ENCODE results near the gene ALDH1A3.

DNA sequence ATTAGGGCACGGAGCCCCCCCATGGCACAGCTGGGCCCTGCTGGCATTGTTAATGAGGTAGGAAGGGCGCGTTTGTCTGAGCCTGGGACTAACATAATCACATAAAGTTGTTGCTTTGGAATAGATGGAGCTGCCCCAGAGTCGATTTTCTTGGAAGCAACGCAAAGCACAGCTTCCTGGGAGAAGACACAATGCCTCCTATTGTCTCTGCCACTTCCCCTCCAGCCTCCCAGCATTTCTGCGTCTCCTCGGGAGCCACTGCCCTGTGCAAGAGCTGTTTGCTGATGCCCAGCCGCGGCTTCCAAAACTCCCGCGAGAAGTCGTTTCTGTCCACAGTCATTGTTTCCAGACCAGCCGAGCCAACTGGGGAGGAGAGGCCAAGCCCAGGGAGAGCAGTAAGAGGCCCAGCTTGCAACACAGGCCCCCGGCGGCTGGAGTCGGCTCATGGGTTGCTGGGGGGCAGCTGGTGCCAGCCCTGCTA is 18.1 kb upstream of the ALDH1A3 start:
- TF ChIP-seq POLR2A (IDR thresholded peaks at IDR 0.05), result no peak
- TF ChIP-seq, protein P1, sequence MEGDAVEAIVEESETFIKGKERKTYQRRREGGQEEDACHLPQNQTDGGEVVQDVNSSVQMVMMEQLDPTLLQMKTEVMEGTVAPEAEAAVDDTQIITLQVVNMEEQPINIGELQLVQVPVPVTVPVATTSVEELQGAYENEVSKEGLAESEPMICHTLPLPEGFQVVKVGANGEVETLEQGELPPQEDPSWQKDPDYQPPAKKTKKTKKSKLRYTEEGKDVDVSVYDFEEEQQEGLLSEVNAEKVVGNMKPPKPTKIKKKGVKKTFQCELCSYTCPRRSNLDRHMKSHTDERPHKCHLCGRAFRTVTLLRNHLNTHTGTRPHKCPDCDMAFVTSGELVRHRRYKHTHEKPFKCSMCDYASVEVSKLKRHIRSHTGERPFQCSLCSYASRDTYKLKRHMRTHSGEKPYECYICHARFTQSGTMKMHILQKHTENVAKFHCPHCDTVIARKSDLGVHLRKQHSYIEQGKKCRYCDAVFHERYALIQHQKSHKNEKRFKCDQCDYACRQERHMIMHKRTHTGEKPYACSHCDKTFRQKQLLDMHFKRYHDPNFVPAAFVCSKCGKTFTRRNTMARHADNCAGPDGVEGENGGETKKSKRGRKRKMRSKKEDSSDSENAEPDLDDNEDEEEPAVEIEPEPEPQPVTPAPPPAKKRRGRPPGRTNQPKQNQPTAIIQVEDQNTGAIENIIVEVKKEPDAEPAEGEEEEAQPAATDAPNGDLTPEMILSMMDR (IDR thresholded peaks at IDR 0.05), result no peak
- TF ChIP-seq POLR2AphosphoS5 (IDR thresholded peaks at IDR 0.05), result no peak
